ENCODE results near the gene PKDCC.

GRCh38 chr2:42105330-42106256, 57.8 kb downstream of the PKDCC start:
- TF ChIP-seq CTCF (IDR thresholded peaks at IDR 0.05) (no peak), POLR2A (IDR thresholded peaks at IDR 0.05) (no peak)

All from right lobe of liver (tissue), 4 donors.